ENCODE measurements around the gene FRAT2. TPM values are rescaled to one million over a fixed set of nuclear protein-coding genes. Genes with fewer than 3 reads are reported as not detected.

The FRAT2 gene
- total and polyA plus RNA-seq, 4 donors = 8.1 to 11.6 (median 10.9) TPM

DNA sequence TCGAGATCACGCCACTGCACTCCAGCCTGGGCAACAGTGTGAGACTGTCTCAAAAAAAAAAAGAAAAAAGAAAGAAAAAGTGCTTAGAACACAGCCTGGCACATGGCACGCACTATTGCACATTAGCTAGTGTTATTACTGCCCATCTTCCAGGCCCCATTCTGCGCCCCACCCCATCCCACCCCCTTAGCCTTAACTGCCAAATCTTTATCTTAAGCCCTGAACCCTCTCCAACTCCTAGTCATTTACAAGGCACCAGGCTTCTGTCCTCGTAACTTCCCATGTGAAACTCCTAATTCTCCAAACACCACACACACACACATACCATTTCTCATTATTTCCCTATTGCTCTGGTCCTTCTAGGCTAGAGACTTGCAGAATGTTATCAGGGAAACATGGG, 4.8 kb downstream of the FRAT2 start:
- Histone ChIP-seq H3K4me1 (ENCODE audit: control insufficient read depth, insufficient read depth, low read length) (peaks cover 23% of the 10 kb centered on the region), H3K9me3 (ENCODE audit: control insufficient read depth, insufficient read depth, low read length) (no peaks in the 10 kb centered on the region)
- WGBS (ENCODE audit: insufficient coverage) = 93% methylated on average over 5 of the region's 5 CpGs

DNA sequence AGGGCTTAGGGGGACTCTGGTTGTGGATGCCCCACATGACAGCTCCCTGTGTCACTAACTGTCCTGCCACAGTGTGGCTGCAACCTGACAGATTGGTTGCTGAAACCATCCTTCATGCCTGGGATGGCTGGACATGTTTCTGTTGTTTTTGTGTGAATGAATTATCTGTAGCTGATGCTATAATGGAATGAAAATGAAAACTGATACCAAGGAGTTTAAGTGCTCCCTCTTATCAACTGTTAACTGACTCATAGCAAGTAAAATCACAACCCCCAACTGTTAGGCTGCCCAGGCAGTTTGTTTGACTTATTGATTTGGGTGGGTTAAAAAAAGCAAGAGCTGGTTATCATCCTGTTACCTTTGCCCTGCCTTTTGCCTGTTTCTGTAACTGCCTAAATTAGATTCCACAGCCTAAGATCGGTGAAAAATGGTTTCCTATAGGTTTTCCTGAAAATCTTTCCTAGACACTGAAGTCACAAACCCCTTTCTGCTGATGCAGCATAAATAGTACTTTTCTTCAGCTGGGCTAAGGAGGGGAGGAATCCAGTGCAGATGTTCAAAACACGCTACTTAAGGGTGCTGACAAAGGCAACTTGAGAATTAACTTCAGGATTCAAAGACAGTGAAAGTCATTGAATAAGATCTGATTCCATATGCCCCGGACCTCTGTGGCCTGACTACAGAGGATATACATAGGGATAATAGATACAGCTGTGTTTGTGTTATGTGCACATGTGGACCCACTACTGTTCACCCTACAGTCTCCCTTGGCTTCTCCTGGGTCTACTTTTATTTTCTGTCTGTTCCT, 5.7 kb downstream of the FRAT2 start:
- H3K27ac ChIP-seq (ENCODE audit: low read depth, low read length) = no peak overlapping the region
- peaks cover 23% of the 10 kb centered on the region for H3K4me1 ChIP-seq (ENCODE audit: control insufficient read depth, insufficient read depth, low read length)
- peaks cover 4% of the 10 kb centered on the region for H3K36me3 ChIP-seq (ENCODE audit: control insufficient read depth, insufficient read depth, low read length)
- H3K27me3 ChIP-seq (ENCODE audit: control insufficient read depth, insufficient read depth, low read length) = no peaks in the 10 kb centered on the region
- H3K4me3 ChIP-seq (ENCODE audit: low read depth, low read length) = no peak overlapping the region
- DNase-seq (ENCODE audit: low read depth in 4 of 6, low spot score in 6 of 6) = no peak
- H3K9me3 ChIP-seq (ENCODE audit: control insufficient read depth, insufficient read depth, low read length) = no peaks in the 10 kb centered on the region
- WGBS (ENCODE audit: insufficient coverage) = 88% methylated on average over 1 of the region's 3 CpGs

More for the DNA sequence above, 4.8 kb downstream of the FRAT2 start:
- Histone ChIP-seq H3K36me3 (ENCODE audit: control insufficient read depth, insufficient read depth, low read length) (peaks cover 4% of the 10 kb centered on the region), H3K27ac (ENCODE audit: low read depth, low read length) (no peak overlapping the region), H3K4me3 (ENCODE audit: low read depth, low read length) (no peak overlapping the region), H3K27me3 (ENCODE audit: control insufficient read depth, insufficient read depth, low read length) (no peaks in the 10 kb centered on the region)
- DNase-seq (ENCODE audit: low read depth in 4 of 6, low spot score in 6 of 6) = no peak

DNA sequence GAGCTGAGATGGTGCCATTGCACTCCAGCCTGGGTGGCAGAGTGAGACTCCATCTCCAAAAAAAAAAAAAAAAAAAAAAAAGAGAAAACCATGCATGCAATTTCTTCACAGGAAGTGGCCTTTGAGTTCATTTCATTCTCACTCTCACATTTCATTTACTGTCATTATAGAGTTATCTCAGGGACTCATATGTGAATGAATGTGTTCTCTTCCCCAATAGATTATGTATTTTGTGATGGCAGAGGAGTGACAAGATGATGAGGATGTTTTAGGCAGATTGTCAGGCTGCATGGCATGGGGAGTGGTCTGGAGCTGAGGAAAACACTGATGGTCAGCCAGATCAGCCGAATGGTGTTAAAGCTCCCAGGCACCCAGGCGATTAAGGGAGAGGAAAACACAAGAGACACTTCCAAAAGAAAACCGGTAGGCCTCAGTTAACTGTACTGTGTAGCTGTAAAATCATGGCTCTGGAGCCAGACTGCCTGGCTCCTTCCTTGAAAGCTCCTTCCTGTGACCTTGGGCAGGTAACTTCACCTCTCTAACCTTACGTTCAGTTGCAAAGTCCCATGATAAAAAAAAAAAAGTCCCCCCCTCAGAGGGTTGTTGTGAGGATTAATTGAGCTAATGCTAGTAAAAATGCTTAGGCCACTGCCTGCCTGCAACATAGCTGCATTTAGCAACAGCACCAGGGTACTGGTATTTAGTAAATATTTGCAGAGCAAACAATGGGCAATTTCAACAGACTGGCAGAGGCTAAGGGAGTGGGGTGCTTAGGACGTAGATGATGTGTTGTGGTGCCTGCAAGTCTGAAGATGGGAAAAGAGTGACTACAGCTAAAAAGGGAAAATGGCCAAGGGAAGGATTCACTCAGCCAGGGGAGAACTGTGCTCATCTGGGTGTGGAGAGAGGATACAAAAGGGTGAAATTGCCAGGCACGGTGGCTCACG, 6.9 kb downstream of the FRAT2 start:
- H3K27me3 ChIP-seq (ENCODE audit: control insufficient read depth, insufficient read depth, low read length) = no peaks in the 10 kb centered on the region
- peaks cover 15% of the 10 kb centered on the region for H3K4me1 ChIP-seq (ENCODE audit: control insufficient read depth, insufficient read depth, low read length)
- H3K4me3 ChIP-seq (ENCODE audit: low read depth, low read length) = no peak overlapping the region
- no peaks in the 10 kb centered on the region for H3K9me3 ChIP-seq (ENCODE audit: control insufficient read depth, insufficient read depth, low read length)
- 73% methylated on average over 6 of the region's 7 CpGs for whole genome bisulfite sequencing (ENCODE audit: insufficient coverage)
- no peak for DNase-seq (ENCODE audit: low read depth in 4 of 6, low spot score in 6 of 6)
- peaks cover 4% of the 10 kb centered on the region for H3K36me3 ChIP-seq (ENCODE audit: control insufficient read depth, insufficient read depth, low read length)
- no peak overlapping the region for H3K27ac ChIP-seq (ENCODE audit: low read depth, low read length)

DNA sequence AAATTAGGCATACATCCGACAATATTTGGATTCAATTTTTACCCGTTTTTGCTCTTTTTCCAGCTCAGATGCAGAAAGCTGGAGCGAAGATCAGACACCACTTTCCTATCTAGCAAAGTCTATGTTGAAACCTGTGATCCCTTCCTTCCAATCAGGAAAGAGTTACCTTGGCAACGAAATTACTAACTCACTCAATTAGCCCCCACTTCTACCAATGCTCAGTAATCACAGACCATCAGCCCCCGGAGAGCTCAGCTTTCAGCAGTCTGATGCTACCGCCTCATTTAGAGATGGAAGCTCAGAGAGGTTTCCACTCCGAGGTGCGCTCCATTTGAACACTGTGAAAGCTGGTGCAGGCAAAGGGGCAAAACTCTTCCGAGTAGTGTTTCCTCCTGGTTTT, 8.8 kb downstream of the FRAT2 start:
- 46% methylated on average over 6 of the region's 9 CpGs for WGBS (ENCODE audit: insufficient coverage)
- peaks cover 13% of the 10 kb centered on the region for H3K4me1 ChIP-seq (ENCODE audit: control insufficient read depth, insufficient read depth, low read length)
- peaks cover 2% of the 10 kb centered on the region for H3K36me3 ChIP-seq (ENCODE audit: control insufficient read depth, insufficient read depth, low read length)
- DNase-seq (ENCODE audit: low read depth in 4 of 6, low spot score in 6 of 6) = peak in 4 of 6 donors; percentile 25 to 95 (median 36)
- H3K27ac ChIP-seq (ENCODE audit: low read depth, low read length) = no peak overlapping the region
- peaks cover 2% of the 10 kb centered on the region for H3K27me3 ChIP-seq (ENCODE audit: control insufficient read depth, insufficient read depth, low read length)
- no peak overlapping the region for H3K4me3 ChIP-seq (ENCODE audit: low read depth, low read length)
- no peaks in the 10 kb centered on the region for H3K9me3 ChIP-seq (ENCODE audit: control insufficient read depth, insufficient read depth, low read length)

DNA sequence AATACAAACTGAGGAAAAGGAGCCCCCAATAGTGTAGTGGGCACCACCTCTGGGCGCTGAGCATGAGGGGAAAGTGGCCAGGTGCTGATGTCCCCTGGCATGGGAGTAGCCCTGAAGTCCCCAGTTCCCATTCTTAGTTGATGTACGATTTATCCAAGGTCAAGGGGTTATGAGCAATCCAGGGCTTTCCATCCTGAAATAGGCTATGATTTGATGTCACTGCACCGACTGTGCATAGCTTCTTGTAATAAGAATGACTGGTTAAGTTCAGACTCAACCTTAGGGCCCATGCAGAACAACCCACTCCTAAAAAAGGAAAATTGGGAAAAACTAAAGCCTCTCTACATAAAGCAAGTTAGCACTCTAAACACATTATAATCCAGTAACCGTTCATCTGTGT, 11.0 kb downstream of the FRAT2 start:
- Histone ChIP-seq H3K9me3 (ENCODE audit: control insufficient read depth, insufficient read depth, low read length) (no peaks in the 10 kb centered on the region), H3K36me3 (ENCODE audit: control insufficient read depth, insufficient read depth, low read length) (no peaks in the 10 kb centered on the region), H3K4me1 (ENCODE audit: control insufficient read depth, insufficient read depth, low read length) (peaks cover 25% of the 10 kb centered on the region), H3K4me3 (ENCODE audit: low read depth, low read length) (no peak overlapping the region), H3K27me3 (ENCODE audit: control insufficient read depth, insufficient read depth, low read length) (peaks cover 2% of the 10 kb centered on the region), H3K27ac (ENCODE audit: low read depth, low read length) (no peak overlapping the region)
- whole genome bisulfite sequencing (ENCODE audit: insufficient coverage) = 89% methylated on average over 1 of the region's 4 CpGs
- DNase-seq (ENCODE audit: low read depth in 4 of 6, low spot score in 6 of 6) = no peak

DNA sequence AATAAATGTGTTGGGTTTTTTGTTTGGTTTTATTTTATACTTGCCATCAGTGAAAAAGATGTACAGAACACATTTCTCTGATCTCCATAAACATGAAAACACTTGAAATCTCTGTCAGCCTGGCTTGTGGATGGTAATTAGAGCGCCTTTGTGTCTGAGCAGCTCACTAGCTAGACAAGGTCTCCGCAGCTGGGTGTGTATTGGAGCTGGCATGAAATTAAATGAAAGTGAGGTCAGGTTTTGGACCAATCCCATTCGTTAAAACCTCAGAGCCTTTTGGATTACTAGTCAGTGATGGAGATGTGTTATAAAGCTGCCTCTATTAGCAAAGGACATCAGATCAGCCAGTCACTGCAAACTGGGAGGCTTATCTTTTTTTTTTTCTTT, 12.7 kb downstream of the FRAT2 start:
- peak overlapping the region; percentile 49 for H3K4me3 ChIP-seq (ENCODE audit: low read depth, low read length)
- WGBS (ENCODE audit: insufficient coverage) = 46% methylated on average over 3 of the region's 3 CpGs
- DNase-seq (ENCODE audit: low read depth in 4 of 6, low spot score in 6 of 6) = peak in 4 of 6 donors; percentile 33 to 92 (median 54)
- peaks cover 29% of the 10 kb centered on the region for H3K4me1 ChIP-seq (ENCODE audit: control insufficient read depth, insufficient read depth, low read length)
- H3K36me3 ChIP-seq (ENCODE audit: control insufficient read depth, insufficient read depth, low read length) = no peaks in the 10 kb centered on the region
- no peaks in the 10 kb centered on the region for H3K9me3 ChIP-seq (ENCODE audit: control insufficient read depth, insufficient read depth, low read length)
- H3K27me3 ChIP-seq (ENCODE audit: control insufficient read depth, insufficient read depth, low read length) = peaks cover 2% of the 10 kb centered on the region
- H3K27ac ChIP-seq (ENCODE audit: low read depth, low read length) = peak overlapping the region; percentile 43

DNA sequence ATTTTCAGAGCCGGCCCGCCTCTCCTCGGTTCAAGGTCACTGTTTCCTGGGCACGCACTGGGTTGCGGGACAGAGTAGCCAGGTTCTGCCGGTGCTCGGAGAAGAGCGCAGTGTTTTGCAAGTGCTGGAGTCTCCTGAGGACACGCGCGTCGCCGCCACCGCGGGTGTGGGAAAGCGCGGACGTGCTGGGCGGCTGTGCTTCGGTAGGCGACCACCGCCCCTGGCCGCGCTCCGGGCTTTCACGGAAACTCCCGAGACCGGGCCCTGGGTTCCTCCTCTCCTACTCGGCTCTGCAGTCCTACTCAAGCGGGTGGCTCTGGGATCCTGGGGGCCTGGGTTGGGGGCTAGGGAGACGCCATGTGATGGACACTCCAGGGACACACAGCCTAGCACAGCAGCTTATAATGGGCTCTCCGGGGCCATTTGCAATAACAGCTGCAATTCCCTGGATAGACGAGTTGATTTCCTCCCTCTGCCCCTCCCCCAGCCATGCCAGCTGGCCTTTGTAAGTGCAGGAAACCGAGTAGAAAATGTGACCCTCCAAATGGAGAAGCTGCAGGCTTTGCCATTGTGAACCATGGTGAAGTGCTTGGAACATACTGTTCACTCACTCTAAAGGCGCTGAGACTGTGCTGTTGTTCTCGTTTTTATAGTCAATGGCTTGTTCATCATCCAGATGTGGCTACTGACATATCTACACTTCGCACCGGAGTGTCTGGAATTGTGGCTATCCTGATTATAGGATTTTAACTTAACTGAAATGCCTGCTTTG, 13.3 kb downstream of the FRAT2 start:
- Histone ChIP-seq H3K4me1 (ENCODE audit: control insufficient read depth, insufficient read depth, low read length) (peaks cover 29% of the 10 kb centered on the region), H3K9me3 (ENCODE audit: control insufficient read depth, insufficient read depth, low read length) (no peaks in the 10 kb centered on the region), H3K27me3 (ENCODE audit: control insufficient read depth, insufficient read depth, low read length) (peaks cover 2% of the 10 kb centered on the region), H3K27ac (ENCODE audit: low read depth, low read length) (peak overlapping the region; percentile 43), H3K4me3 (ENCODE audit: low read depth, low read length) (peak overlapping the region; percentile 49), H3K36me3 (ENCODE audit: control insufficient read depth, insufficient read depth, low read length) (no peaks in the 10 kb centered on the region)
- peak in 4 of 6 donors; percentile 33 to 87 (median 64) for DNase-seq (ENCODE audit: low read depth in 4 of 6, low spot score in 6 of 6)
- 4% methylated on average over 30 of the region's 38 CpGs for WGBS (ENCODE audit: insufficient coverage)

DNA sequence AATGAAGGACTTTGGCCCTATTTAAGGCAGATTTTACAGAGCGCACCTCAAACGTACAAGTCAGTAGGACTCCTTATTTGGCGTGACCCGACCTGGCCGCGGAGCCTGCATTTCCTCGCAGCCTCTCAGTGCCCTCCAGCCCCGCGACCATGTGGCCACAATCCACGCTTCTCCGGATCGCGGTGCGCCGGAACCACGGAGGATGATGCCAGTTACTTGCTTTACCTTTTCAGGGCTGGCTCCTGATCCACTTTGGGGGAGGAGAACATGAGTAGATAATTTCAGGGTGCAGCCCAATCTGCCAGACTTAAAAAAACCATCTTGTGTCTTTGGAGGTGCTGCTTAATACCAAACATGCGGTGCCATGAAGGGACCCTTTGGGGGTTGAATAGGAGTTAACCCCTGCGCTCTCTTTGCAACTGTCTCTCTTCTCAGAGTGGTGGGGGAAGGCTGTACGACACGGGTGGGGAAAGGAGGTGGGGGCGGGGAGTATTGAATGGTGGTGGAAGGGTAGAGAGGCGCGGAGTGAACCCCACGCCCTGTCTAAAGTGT, 14.0 kb downstream of the FRAT2 start:
- H3K9me3 ChIP-seq (ENCODE audit: control insufficient read depth, insufficient read depth, low read length) = no peaks in the 10 kb centered on the region
- peaks cover 2% of the 10 kb centered on the region for H3K27me3 ChIP-seq (ENCODE audit: control insufficient read depth, insufficient read depth, low read length)
- H3K4me3 ChIP-seq (ENCODE audit: low read depth, low read length) = peak overlapping the region; percentile 49
- WGBS (ENCODE audit: insufficient coverage) = 11% methylated on average over 24 of the region's 24 CpGs
- peak overlapping the region; percentile 33 for H3K27ac ChIP-seq (ENCODE audit: low read depth, low read length)
- DNase-seq (ENCODE audit: low read depth in 4 of 6, low spot score in 6 of 6) = peak in 2 of 6 donors; percentile 35 to 44
- peaks cover 29% of the 10 kb centered on the region for H3K4me1 ChIP-seq (ENCODE audit: control insufficient read depth, insufficient read depth, low read length)
- no peaks in the 10 kb centered on the region for H3K36me3 ChIP-seq (ENCODE audit: control insufficient read depth, insufficient read depth, low read length)
